BLaER1 treated with 17β-estradiol and CSF1 and Interleukin-3, amounts not matched to agents 10 nM and 100 nM (cell line): ENCODE results near the gene IFT88.
A peak's percentile ranks its signal among the peaks of the same experiment; 100 is the strongest.

Experiments
- H3K27ac ChIP-seq, 11 experiments: shearing (Covaris generic); formaldehyde crosslinking; 2 replicates each; pipeline ENCODE4 v1.8.1; 2022
- H3K27me3 ChIP-seq, 11 experiments: shearing (Covaris generic); formaldehyde crosslinking; 2 replicates each; pipeline ENCODE4 v1.8.1; 2022
- H3K36me3 ChIP-seq, 11 experiments: shearing (Covaris generic); formaldehyde crosslinking; 2 replicates each; pipeline ENCODE4 v1.8.1; 2022
- H3K4me1 ChIP-seq, 10 experiments: shearing (Covaris generic); formaldehyde crosslinking; 2 replicates each; pipeline ENCODE4 v1.8.1; 2022
- H3K4me2 ChIP-seq, 11 experiments: shearing (Covaris generic); formaldehyde crosslinking; 2 replicates each; pipeline ENCODE4 v1.8.1; 2022
- H3K4me3 ChIP-seq, 10 experiments: shearing (Covaris generic); formaldehyde crosslinking; 2 replicates each; pipeline ENCODE4 v1.8.1; 2022
- H3K9ac ChIP-seq, 11 experiments: shearing (Covaris generic); formaldehyde crosslinking; 2 replicates each; pipeline ENCODE4 v1.8.1; 2022
- H3K9me3 ChIP-seq, 11 experiments: shearing (Covaris generic); formaldehyde crosslinking; replicated peaks in 1 of 11; 2 replicates each; pipeline ENCODE4 v1.8.1; 2022
- H4K20me1 ChIP-seq, 11 experiments: shearing (Covaris generic); formaldehyde crosslinking; 2 replicates each; pipeline ENCODE4 v1.8.1; 2022
- Cebpa-rat ChIP-seq, 11 experiments: shearing (Covaris generic); IDR thresholded peaks; 2 replicates each; pipeline ENCODE4 v1.8.1; 2022

IFT88 gene

GRCh38 chr13:20526664-20527063 lies 40.3 kb upstream of the IFT88 start:
- H3K27ac ChIP-seq, result peak overlapping the region in 10 of 11 experiments; percentile 69 to 95 (median 84); a peak in 17 of 22 replicates
- no peaks in the 10 kb centered on the region for H3K36me3 ChIP-seq
- peak overlapping the region; percentile 79 to 99 (median 94) for H3K4me2 ChIP-seq
- peaks cover 0 to 6% (median 0%) of the 10 kb centered on the region in 11 experiments; a peak in 1 of 22 replicates for H4K20me1 ChIP-seq
- no peak for TF ChIP-seq Cebpa-rat (IDR thresholded peaks at IDR 0.05)
- peak overlapping the region; percentile 60 to 94 (median 85); a peak in 19 of 22 replicates for H3K9ac ChIP-seq
- H3K9me3 ChIP-seq, result peaks cover 0 to 9% (median 6%) of the 10 kb centered on the region in 11 experiments; a peak in 10 of 22 replicates
- H3K4me1 ChIP-seq, result peaks cover 19 to 55% (median 32%) of the 10 kb centered on the region in 10 experiments
- peak overlapping the region; percentile 74 to 93 (median 81) for H3K4me3 ChIP-seq
- no peaks in the 10 kb centered on the region for H3K27me3 ChIP-seq

- Histone ChIP-seq H3K4me3 (no peak overlapping the region), H3K27me3 (no peaks in the 10 kb centered on the region), H3K27ac (no peak overlapping the region), H3K36me3 (no peaks in the 10 kb centered on the region), H3K4me1 (peaks cover 19 to 46% (median 32%) of the 10 kb centered on the region in 10 experiments), H3K9me3 (peaks cover 1 to 20% (median 7%) of the 10 kb centered on the region in 11 experiments; a peak in 14 of 22 replicates), H4K20me1 (no peaks in the 10 kb centered on the region), H3K9ac (no peak overlapping the region), H3K4me2 (peak overlapping the region in 6 of 11 experiments; percentile 25 to 95 (median 47); a peak in 7 of 22 replicates)
- no peak for TF ChIP-seq Cebpa-rat (IDR thresholded peaks at IDR 0.05)
These were observed 38.5 kb upstream of the IFT88 start for GRCh38 chr13:20528452-20528851.

- H4K20me1 ChIP-seq, result no peaks in the 10 kb centered on the region
- peaks cover 0 to 8% (median 0%) of the 10 kb centered on the region in 10 experiments; a peak in 6 of 20 replicates for H3K4me1 ChIP-seq
- H3K4me2 ChIP-seq, result no peak overlapping the region
- no peaks in the 10 kb centered on the region for H3K27me3 ChIP-seq
- no peak overlapping the region for H3K4me3 ChIP-seq
- no peak overlapping the region for H3K27ac ChIP-seq
- no peaks in the 10 kb centered on the region for H3K36me3 ChIP-seq
- no peak overlapping the region for H3K9ac ChIP-seq
- TF ChIP-seq Cebpa-rat (IDR thresholded peaks at IDR 0.05), result no peak
- H3K9me3 ChIP-seq, result peaks cover 38 to 60% (median 46%) of the 10 kb centered on the region in 11 experiments
These were observed 32.8 kb upstream of the IFT88 start for GRCh38 chr13:20534038-20534608.

GRCh38 chr13:20536992-20537391 lies 30.0 kb upstream of the IFT88 start:
- Histone ChIP-seq H3K4me3 (no peak overlapping the region), H3K9me3 (peaks cover 36 to 60% (median 48%) of the 10 kb centered on the region in 11 experiments), H4K20me1 (no peaks in the 10 kb centered on the region), H3K36me3 (no peaks in the 10 kb centered on the region), H3K27me3 (no peaks in the 10 kb centered on the region), H3K9ac (no peak overlapping the region), H3K4me1 (peaks cover 0 to 6% (median 0%) of the 10 kb centered on the region in 10 experiments; a peak in 2 of 20 replicates), H3K4me2 (no peak overlapping the region), H3K27ac (no peak overlapping the region)
- no peak for TF ChIP-seq Cebpa-rat (IDR thresholded peaks at IDR 0.05)

GRCh38 chr13:20544201-20544923 lies 22.6 kb upstream of the IFT88 start:
- Histone ChIP-seq H3K4me2 (peak overlapping the region in 4 of 11 experiments; percentile 4 to 81 (median 66); a peak in 6 of 22 replicates), H3K27ac (0 out of 22 replicates have a peak overlapping the region, but pooled peaks of 1 of the 11 experiments have one; percentile 38), H3K9me3 (peaks cover 0 to 8% (median 6%) of the 10 kb centered on the region in 11 experiments; a peak in 16 of 22 replicates), H3K4me3 (no peak overlapping the region), H4K20me1 (no peaks in the 10 kb centered on the region), H3K9ac (no peak overlapping the region), H3K4me1 (peaks cover 20 to 45% (median 27%) of the 10 kb centered on the region in 10 experiments), H3K27me3 (no peaks in the 10 kb centered on the region), H3K36me3 (no peaks in the 10 kb centered on the region)
- TF ChIP-seq Cebpa-rat (IDR thresholded peaks at IDR 0.05), result no peak

- Histone ChIP-seq H3K27me3 (no peaks in the 10 kb centered on the region), H3K36me3 (no peaks in the 10 kb centered on the region), H3K27ac (peak overlapping the region in 2 of 11 experiments; percentile 3 to 43; a peak in 2 of 22 replicates), H3K4me3 (no peak overlapping the region), H3K9me3 (no peaks in the 10 kb centered on the region), H3K4me2 (peak overlapping the region; percentile 28 to 81 (median 57)), H4K20me1 (no peaks in the 10 kb centered on the region), H3K4me1 (peaks cover 20 to 45% (median 27%) of the 10 kb centered on the region in 10 experiments), H3K9ac (peak overlapping the region in 1 of 11 experiments; percentile 0; a peak in 1 of 22 replicates)
- TF ChIP-seq Cebpa-rat (IDR thresholded peaks at IDR 0.05), result no peak
These were observed 20.4 kb upstream of the IFT88 start for GRCh38 chr13:20546556-20546955.

GRCh38 chr13:20547479-20547908 lies 19.5 kb upstream of the IFT88 start:
- H3K9me3 ChIP-seq, result no peaks in the 10 kb centered on the region
- H3K9ac ChIP-seq, result no peak overlapping the region
- H3K27ac ChIP-seq, result no peak overlapping the region
- H3K27me3 ChIP-seq, result no peaks in the 10 kb centered on the region
- H4K20me1 ChIP-seq, result no peaks in the 10 kb centered on the region
- H3K4me2 ChIP-seq, result peak overlapping the region in 9 of 11 experiments; percentile 28 to 81 (median 63); a peak in 13 of 22 replicates
- H3K4me3 ChIP-seq, result no peak overlapping the region
- H3K36me3 ChIP-seq, result no peaks in the 10 kb centered on the region
- TF ChIP-seq Cebpa-rat (IDR thresholded peaks at IDR 0.05), result no peak
- peaks cover 20 to 45% (median 27%) of the 10 kb centered on the region in 10 experiments for H3K4me1 ChIP-seq

GRCh38 chr13:20550799-20551198 lies 16.2 kb upstream of the IFT88 start:
- Histone ChIP-seq H3K4me1 (peaks cover 14 to 21% (median 20%) of the 10 kb centered on the region in 10 experiments), H3K36me3 (no peaks in the 10 kb centered on the region), H3K27me3 (no peaks in the 10 kb centered on the region), H3K9ac (no peak overlapping the region), H3K9me3 (no peaks in the 10 kb centered on the region), H3K4me3 (no peak overlapping the region), H3K27ac (no peak overlapping the region), H4K20me1 (no peaks in the 10 kb centered on the region), H3K4me2 (no peak overlapping the region)
- no peak for TF ChIP-seq Cebpa-rat (IDR thresholded peaks at IDR 0.05)

GRCh38 chr13:20553311-20553710 lies 13.6 kb upstream of the IFT88 start:
- H3K4me1 ChIP-seq, result no peaks in the 10 kb centered on the region
- H3K36me3 ChIP-seq, result no peaks in the 10 kb centered on the region
- no peak for TF ChIP-seq Cebpa-rat (IDR thresholded peaks at IDR 0.05)
- H3K4me3 ChIP-seq, result no peak overlapping the region
- no peak overlapping the region for H3K27ac ChIP-seq
- no peaks in the 10 kb centered on the region for H4K20me1 ChIP-seq
- no peaks in the 10 kb centered on the region for H3K27me3 ChIP-seq
- H3K9ac ChIP-seq, result no peak overlapping the region
- no peak overlapping the region for H3K4me2 ChIP-seq
- no peaks in the 10 kb centered on the region for H3K9me3 ChIP-seq
